Measurements from ENCODE around the gene LYPD5.

DNA sequence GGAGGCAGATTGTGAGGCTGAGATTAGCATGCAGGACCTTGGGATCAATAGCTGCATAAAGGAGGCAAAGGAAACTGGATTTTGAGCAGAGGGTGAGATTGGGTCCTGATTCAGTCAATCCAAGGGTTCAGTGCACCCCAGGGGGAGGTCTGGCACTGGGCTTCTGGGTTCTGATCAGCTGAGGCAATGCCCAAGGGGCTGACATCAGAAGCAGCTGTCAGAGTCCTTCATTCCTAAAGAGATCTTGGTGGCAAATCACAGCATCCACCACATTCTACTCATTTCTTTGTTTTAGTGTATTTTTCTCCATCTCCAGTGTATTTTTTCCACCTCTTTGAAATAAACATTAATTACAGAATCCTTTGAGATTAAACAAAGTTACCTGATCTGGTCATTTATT, 5.4 kb upstream of the LYPD5 start:
- TF ChIP-seq POLR2AphosphoS5 (IDR thresholded peaks at IDR 0.05), result no peak
- TF ChIP-seq, protein P1, sequence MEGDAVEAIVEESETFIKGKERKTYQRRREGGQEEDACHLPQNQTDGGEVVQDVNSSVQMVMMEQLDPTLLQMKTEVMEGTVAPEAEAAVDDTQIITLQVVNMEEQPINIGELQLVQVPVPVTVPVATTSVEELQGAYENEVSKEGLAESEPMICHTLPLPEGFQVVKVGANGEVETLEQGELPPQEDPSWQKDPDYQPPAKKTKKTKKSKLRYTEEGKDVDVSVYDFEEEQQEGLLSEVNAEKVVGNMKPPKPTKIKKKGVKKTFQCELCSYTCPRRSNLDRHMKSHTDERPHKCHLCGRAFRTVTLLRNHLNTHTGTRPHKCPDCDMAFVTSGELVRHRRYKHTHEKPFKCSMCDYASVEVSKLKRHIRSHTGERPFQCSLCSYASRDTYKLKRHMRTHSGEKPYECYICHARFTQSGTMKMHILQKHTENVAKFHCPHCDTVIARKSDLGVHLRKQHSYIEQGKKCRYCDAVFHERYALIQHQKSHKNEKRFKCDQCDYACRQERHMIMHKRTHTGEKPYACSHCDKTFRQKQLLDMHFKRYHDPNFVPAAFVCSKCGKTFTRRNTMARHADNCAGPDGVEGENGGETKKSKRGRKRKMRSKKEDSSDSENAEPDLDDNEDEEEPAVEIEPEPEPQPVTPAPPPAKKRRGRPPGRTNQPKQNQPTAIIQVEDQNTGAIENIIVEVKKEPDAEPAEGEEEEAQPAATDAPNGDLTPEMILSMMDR (IDR thresholded peaks at IDR 0.05), result no peak
- no peak for TF ChIP-seq POLR2A (IDR thresholded peaks at IDR 0.05)
